ENCODE measurements around the gene ZSCAN26. TPM values are rescaled to one million over a fixed set of nuclear protein-coding genes. Genes with fewer than 3 reads are reported as not detected.
A peak's percentile ranks its signal among the peaks of the same experiment; 100 is the strongest.

The ZSCAN26 gene
- total and polyA plus RNA-seq, 4 donors = 4.6 to 31.1 (median 7.1) TPM

DNA sequence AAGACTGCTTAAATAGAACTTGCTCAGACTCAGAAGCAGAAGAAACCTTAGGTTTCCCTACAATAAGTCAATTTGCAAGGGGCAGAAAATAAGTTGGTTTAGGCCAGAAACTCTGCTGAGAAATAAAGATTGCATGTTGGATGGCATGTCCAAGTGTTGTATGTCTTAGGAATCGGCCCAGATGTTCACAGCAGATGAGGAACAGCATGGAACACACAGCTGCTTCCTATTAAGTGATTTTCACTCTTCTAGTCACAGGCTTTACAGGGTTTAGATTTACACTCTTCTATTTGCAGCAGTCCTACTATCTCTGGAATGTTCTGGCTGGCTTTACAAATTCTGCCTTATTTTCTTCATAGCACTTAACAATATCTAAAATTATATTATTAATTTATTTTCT is 18.0 kb upstream of the ZSCAN26 start:
- Histone ChIP-seq H3K27ac (ENCODE audit: low read depth in 1 of 2, low read length in 1 of 2) (no peak overlapping the region), H3K4me1 (ENCODE audit: control insufficient read depth in 5 of 5, insufficient read depth in 5 of 5, low read length in 5 of 5) (peaks cover 5 to 11% (median 8%) of the 10 kb centered on the region in 5 donors), H3K27me3 (ENCODE audit: control insufficient read depth in 3 of 3, insufficient read depth in 3 of 3, low read length in 2 of 3) (no peaks in the 10 kb centered on the region), H3K4me3 (no peak overlapping the region), H3K36me3 (ENCODE audit: control insufficient read depth in 4 of 4, insufficient read depth in 4 of 4, low read length in 4 of 4) (peaks cover 14 to 29% (median 24%) of the 10 kb centered on the region in 4 donors), H3K9me3 (ENCODE audit: control insufficient read depth in 4 of 4, insufficient read depth in 3 of 4, low read length in 3 of 4) (no peaks in the 10 kb centered on the region), H3K9ac (ENCODE audit: insufficient read depth in 1 of 2, low read length in 2 of 2) (no peak overlapping the region)
- DNase-seq (no peak), ATAC-seq (ENCODE audit: insufficient read depth, low FRiP score) (no peak)
- TF ChIP-seq, protein P1, sequence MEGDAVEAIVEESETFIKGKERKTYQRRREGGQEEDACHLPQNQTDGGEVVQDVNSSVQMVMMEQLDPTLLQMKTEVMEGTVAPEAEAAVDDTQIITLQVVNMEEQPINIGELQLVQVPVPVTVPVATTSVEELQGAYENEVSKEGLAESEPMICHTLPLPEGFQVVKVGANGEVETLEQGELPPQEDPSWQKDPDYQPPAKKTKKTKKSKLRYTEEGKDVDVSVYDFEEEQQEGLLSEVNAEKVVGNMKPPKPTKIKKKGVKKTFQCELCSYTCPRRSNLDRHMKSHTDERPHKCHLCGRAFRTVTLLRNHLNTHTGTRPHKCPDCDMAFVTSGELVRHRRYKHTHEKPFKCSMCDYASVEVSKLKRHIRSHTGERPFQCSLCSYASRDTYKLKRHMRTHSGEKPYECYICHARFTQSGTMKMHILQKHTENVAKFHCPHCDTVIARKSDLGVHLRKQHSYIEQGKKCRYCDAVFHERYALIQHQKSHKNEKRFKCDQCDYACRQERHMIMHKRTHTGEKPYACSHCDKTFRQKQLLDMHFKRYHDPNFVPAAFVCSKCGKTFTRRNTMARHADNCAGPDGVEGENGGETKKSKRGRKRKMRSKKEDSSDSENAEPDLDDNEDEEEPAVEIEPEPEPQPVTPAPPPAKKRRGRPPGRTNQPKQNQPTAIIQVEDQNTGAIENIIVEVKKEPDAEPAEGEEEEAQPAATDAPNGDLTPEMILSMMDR (IDR thresholded peaks at IDR 0.05; ENCODE audit: control extremely low read depth, extremely low read depth) = no peak
- 78 to 80% methylated on average over 1 of the region's 1 CpG for WGBS, 2 donors

DNA sequence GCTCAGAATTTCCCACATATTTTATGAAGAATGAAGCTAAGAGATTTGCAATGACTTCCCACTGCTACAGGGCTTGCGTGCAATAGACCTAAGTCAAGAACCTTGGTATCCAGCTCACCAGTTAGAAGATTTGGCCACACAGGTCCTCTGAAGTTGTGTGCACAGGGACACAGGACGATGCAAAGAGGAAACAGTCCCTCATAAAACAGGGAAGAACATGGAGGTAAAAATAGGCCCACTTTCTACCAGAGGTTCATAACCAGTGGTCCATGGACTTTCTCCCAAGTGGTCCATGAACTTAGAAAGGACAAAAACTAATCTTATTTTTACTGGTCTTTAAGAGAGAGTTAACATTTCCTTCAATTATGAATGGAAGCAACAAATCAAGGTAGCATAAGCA is 16.2 kb upstream of the ZSCAN26 start:
- H3K4me1 ChIP-seq (ENCODE audit: control insufficient read depth in 5 of 5, insufficient read depth in 5 of 5, low read length in 5 of 5) = peaks cover 5 to 11% (median 11%) of the 10 kb centered on the region in 5 donors
- no peak overlapping the region for H3K27ac ChIP-seq (ENCODE audit: low read depth in 1 of 2, low read length in 1 of 2)
- no peaks in the 10 kb centered on the region for H3K9me3 ChIP-seq (ENCODE audit: control insufficient read depth in 4 of 4, insufficient read depth in 3 of 4, low read length in 3 of 4)
- no peak overlapping the region for H3K9ac ChIP-seq (ENCODE audit: insufficient read depth in 1 of 2, low read length in 2 of 2)
- H3K4me3 ChIP-seq = no peak overlapping the region
- ATAC-seq (ENCODE audit: insufficient read depth, low FRiP score) = no peak
- WGBS, 2 donors = 62 to 67% methylated on average over 2 of the region's 2 CpGs
- DNase-seq = no peak
- H3K27me3 ChIP-seq (ENCODE audit: control insufficient read depth in 3 of 3, insufficient read depth in 3 of 3, low read length in 2 of 3) = peaks cover 0 to 4% (median 0%) of the 10 kb centered on the region in 3 donors
- TF ChIP-seq, protein P1 (IDR thresholded peaks at IDR 0.05; ENCODE audit: control extremely low read depth, extremely low read depth) = no peak
- H3K36me3 ChIP-seq (ENCODE audit: control insufficient read depth in 4 of 4, insufficient read depth in 4 of 4, low read length in 4 of 4) = peaks cover 7 to 17% (median 16%) of the 10 kb centered on the region in 4 donors

DNA sequence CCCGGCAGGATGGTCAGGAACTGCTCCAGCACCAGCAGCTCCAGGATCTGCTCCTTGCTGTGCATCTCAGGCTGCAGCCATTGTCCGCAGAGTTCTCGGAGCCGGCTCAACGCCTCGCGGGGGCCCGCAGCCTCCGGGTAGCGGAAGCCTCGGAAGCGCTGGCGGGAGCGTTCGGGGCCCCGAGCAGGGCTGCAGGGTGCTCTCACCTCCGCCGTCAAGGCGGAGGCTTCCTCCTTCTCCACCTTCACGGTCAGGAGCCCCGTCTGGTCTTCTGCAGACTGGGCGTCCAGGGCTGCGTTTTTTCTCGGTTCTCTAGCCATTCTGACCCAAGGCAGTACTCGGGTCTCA is 15.3 kb upstream of the ZSCAN26 start:
- H3K9ac ChIP-seq (ENCODE audit: insufficient read depth in 1 of 2, low read length in 2 of 2) = peak overlapping the region; percentile 58 to 77
- peak overlapping the region; percentile 82 for H3K4me3 ChIP-seq
- no peaks in the 10 kb centered on the region for H3K9me3 ChIP-seq (ENCODE audit: control insufficient read depth in 4 of 4, insufficient read depth in 3 of 4, low read length in 3 of 4)
- TF ChIP-seq, protein P1 (IDR thresholded peaks at IDR 0.05; ENCODE audit: control extremely low read depth, extremely low read depth) = no peak
- H3K27me3 ChIP-seq (ENCODE audit: control insufficient read depth in 3 of 3, insufficient read depth in 3 of 3, low read length in 2 of 3) = peaks cover 0 to 4% (median under 1%) of the 10 kb centered on the region in 3 donors
- 0 to 1% methylated on average over 22 to 25 of the region's 25 CpGs for WGBS, 2 donors
- H3K4me1 ChIP-seq (ENCODE audit: control insufficient read depth in 5 of 5, insufficient read depth in 5 of 5, low read length in 5 of 5) = peaks cover 5 to 11% (median 11%) of the 10 kb centered on the region in 5 donors
- DNase-seq (no peak), ATAC-seq (ENCODE audit: insufficient read depth, low FRiP score) (no peak)
- peaks cover 0 to 12% (median 8%) of the 10 kb centered on the region in 4 donors for H3K36me3 ChIP-seq (ENCODE audit: control insufficient read depth in 4 of 4, insufficient read depth in 4 of 4, low read length in 4 of 4)
- H3K27ac ChIP-seq (ENCODE audit: low read depth in 1 of 2, low read length in 1 of 2) = peak overlapping the region; percentile 34 to 68
